COLO668 (cell line): ENCODE measurements around the gene DENND2A.
"Not testable (repeated sequence)": the region's sequence is repeated elsewhere in the genome, so short reads cannot be mapped to it uniquely, and the experiment has no call there.

Experiments used
- DNase-seq: peaks from one replicate; lab custom pipeline; 2025; ENCODE audit not compliant: unreplicated experiment; lab: John Stamatoyannopoulos, UW

DENND2A gene

GRCh38 chr7:140673063-140673773 lies 32.6 kb upstream of the DENND2A start:
- DNase-seq = peak; percentile 77

GRCh38 chr7:140672382-140673062 lies 31.9 kb upstream of the DENND2A start, which contains the start of gene ADCK2:
Gene ADCK2, plus strand, starts transcription at chr7:140672945. Its CDS starts 386 bp downstream, at chr7:140673331.
- DNase-seq = peak; percentile 79

- DNase-seq = no peak
Measured at GRCh38 chr7:140671966-140672365, 31.4 kb upstream of the DENND2A start.

GRCh38 chr7:140670343-140670935 lies 29.8 kb upstream of the DENND2A start:
- no peak for DNase-seq

- DNase-seq = not testable (repeated sequence)
Measured at GRCh38 chr7:140669862-140670261, 29.2 kb upstream of the DENND2A start.

- no peak for DNase-seq
Measured at GRCh38 chr7:140669352-140669751, 28.7 kb upstream of the DENND2A start.

GRCh38 chr7:140668641-140669040 lies 28.0 kb upstream of the DENND2A start:
- no peak for DNase-seq

- DNase-seq = no peak
Measured at GRCh38 chr7:140667476-140667875, 26.9 kb upstream of the DENND2A start.

- DNase-seq = not testable (repeated sequence)
Measured at GRCh38 chr7:140662938-140663337, 22.3 kb upstream of the DENND2A start.

GRCh38 chr7:140661124-140661523 lies 20.5 kb upstream of the DENND2A start:
- no peak for DNase-seq

- no peak for DNase-seq
Measured at GRCh38 chr7:140659856-140660255, 19.2 kb upstream of the DENND2A start.

GRCh38 chr7:140657891-140658290 lies 17.3 kb upstream of the DENND2A start:
- DNase-seq = no peak

- peak; percentile 33 for DNase-seq
Measured at GRCh38 chr7:140656548-140657515, 16.2 kb upstream of the DENND2A start.

- no peak for DNase-seq
Measured at GRCh38 chr7:140655511-140656408, 15.1 kb upstream of the DENND2A start.

- DNase-seq = no peak
Measured at GRCh38 chr7:140654661-140655060, 14.0 kb upstream of the DENND2A start.

GRCh38 chr7:140654109-140654387 lies 13.4 kb upstream of the DENND2A start:
- no peak for DNase-seq

GRCh38 chr7:140653319-140654108 lies 12.9 kb upstream of the DENND2A start:
- DNase-seq = peak; percentile 71

- no peak for DNase-seq
Measured at GRCh38 chr7:140650367-140650766, 9.8 kb upstream of the DENND2A start.

GRCh38 chr7:140649556-140650205 lies 9.1 kb upstream of the DENND2A start:
- DNase-seq = no peak
